OCI-LY1 (cell line): ENCODE results near the gene SFTPA2.

Experiments used
- CTCF ChIP-seq: fragments of 200-600 bp; sonication (generic), shearing (Covaris generic); IDR thresholded peaks from 2 replicates; pipeline ENCODE4 v1.5.1; 2017; ENCODE audit warnings: mild to moderate bottlenecking, antibody characterized with exemption, low read length, moderate library complexity, mixed read lengths
- EZH2 ChIP-seq: fragments of 200-600 bp; sonication (generic), shearing (Covaris generic); IDR thresholded peaks from 2 replicates; pipeline ENCODE4 v1.8.0; 2017; ENCODE audit warnings: borderline replicate concordance, mixed run types, mild to moderate bottlenecking, antibody characterized with exemption, low read length, moderate library complexity, mixed read lengths

- no peak for TF ChIP-seq CTCF
- no peak for TF ChIP-seq EZH2
Observed at GRCh38 chr10:79595510-79595909, 35.3 kb upstream of the SFTPA2 start.
